GM23338 (cell line): ENCODE results near the gene ZNF143. TPM values are rescaled to one million over a fixed set of nuclear protein-coding genes. Genes with fewer than 3 reads are reported as not detected.

Source experiments
- ATAC-seq: fragments of 200-7000 bp; cut with Tn5 transposase; 3 replicates; pipeline ENCODE4 v1.9.1; 2020
- DNase-seq: peaks from one replicate; pipeline ENCODE4 v3.0.0-alpha.2; 2015; ENCODE audit warnings: low spot score
- H2AFZ ChIP-seq: fragments of 200-600 bp; sonication (generic); 2 replicates; pipeline ENCODE4 v1.8.0; 2016; ENCODE audit warnings: antibody characterized with exemption, mild to moderate bottlenecking, moderate library complexity
- H3F3A ChIP-seq: fragments of 200-600 bp; sonication (generic); replicated peaks from 2 replicates; pipeline ENCODE4 v1.8.0; 2017; ENCODE audit warnings: antibody characterized with exemption, mixed run types, low read depth
- H3K27ac ChIP-seq: fragments of 200-600 bp; sonication (generic); 2 replicates; pipeline ENCODE4 v1.6.1; 2016; ENCODE audit warnings: low read depth
- H3K27me3 ChIP-seq: fragments of 200-600 bp; sonication (generic); 2 replicates; pipeline ENCODE4 v1.8.0; 2016; ENCODE audit warnings: mild to moderate bottlenecking, mixed run types, moderate library complexity; ENCODE audit not compliant: insufficient read depth
- H3K36me3 ChIP-seq: fragments of 200-600 bp; sonication (generic); 2 replicates; pipeline ENCODE4 v1.8.0; 2016; ENCODE audit warnings: mild to moderate bottlenecking; ENCODE audit not compliant: insufficient read depth
- H3K4me1 ChIP-seq: fragments of 200-600 bp; sonication (generic); 2 replicates; pipeline ENCODE4 v1.8.0; 2016; ENCODE audit warnings: mild to moderate bottlenecking, moderate library complexity; ENCODE audit not compliant: insufficient read depth
- H3K4me2 ChIP-seq: fragments of 200-600 bp; sonication (generic); 2 replicates; pipeline ENCODE4 v1.7.1; 2017; ENCODE audit warnings: mixed run types
- H3K4me3 ChIP-seq: fragments of 200-600 bp; sonication (generic); 2 replicates; pipeline ENCODE4 v1.6.1; 2016; ENCODE audit warnings: mixed run types
- H3K79me2 ChIP-seq: fragments of 200-600 bp; sonication (generic); replicated peaks from 2 replicates; pipeline ENCODE4 v1.8.0; 2017; ENCODE audit warnings: mild to moderate bottlenecking; ENCODE audit not compliant: insufficient read depth
- H3K9me2 ChIP-seq: fragments of 200-600 bp; sonication (generic); 2 replicates; pipeline ENCODE4 v1.8.0; 2017; ENCODE audit not compliant: insufficient read depth
- H4K20me1 ChIP-seq: fragments of 200-600 bp; sonication (generic); replicated peaks from 2 replicates; pipeline ENCODE4 v1.8.0; 2017; ENCODE audit warnings: mild to moderate bottlenecking; ENCODE audit not compliant: insufficient read depth
- H3K27ac Mint-ChIP-seq: 2 replicates; pipeline ENCODE4 v1.8.0; 2020; ENCODE audit warnings: inconsistent platforms, mild to moderate bottlenecking, moderate library complexity, mixed read lengths
- H3K27me3 Mint-ChIP-seq: 3 replicates; pipeline ENCODE4 v1.8.0; 2022; ENCODE audit warnings: low read depth, mild to moderate bottlenecking, moderate library complexity, mixed read lengths, inconsistent platforms; ENCODE audit not compliant: insufficient read depth, poor library complexity
- H3K36me3 Mint-ChIP-seq: 3 replicates; pipeline ENCODE4 v1.8.0; 2021; ENCODE audit warnings: low read depth, mild to moderate bottlenecking, inconsistent platforms, moderate library complexity, mixed read lengths
- H3K4me1 Mint-ChIP-seq: 3 replicates; pipeline ENCODE4 v1.8.0; 2020; ENCODE audit warnings: mild to moderate bottlenecking, inconsistent platforms, mixed read lengths
- H3K4me3 Mint-ChIP-seq: 3 replicates; pipeline ENCODE4 v1.8.0; 2021; ENCODE audit warnings: moderate library complexity, mild to moderate bottlenecking, inconsistent platforms, mixed read lengths
- H3K9me3 Mint-ChIP-seq: 3 replicates; pipeline ENCODE4 v1.8.0; 2020; ENCODE audit warnings: moderate library complexity, mild to moderate bottlenecking, inconsistent platforms, mixed read lengths
- CREB1 ChIP-seq: fragments of 250-450 bp; sonication (Bioruptor Pico); IDR thresholded peaks from 2 replicates; pipeline ENCODE4 v1.5.0; 2020; ENCODE audit warnings: low read depth, mild to moderate bottlenecking, moderate library complexity
- EZH2 ChIP-seq: fragments of 200-600 bp; sonication (generic); IDR thresholded peaks from one replicate; pipeline ENCODE4 v1.8.0; 2017; ENCODE audit warnings: antibody characterized with exemption, mild to moderate bottlenecking, low read depth; ENCODE audit not compliant: unreplicated experiment
- EZH2phosphoT487 ChIP-seq: fragments of 200-600 bp; sonication (generic); IDR thresholded peaks from one replicate; pipeline ENCODE4 v1.8.1; 2018; ENCODE audit warnings: antibody characterized with exemption; ENCODE audit not compliant: unreplicated experiment
- JUNB ChIP-seq: IDR thresholded peaks from one replicate; pipeline ENCODE4 v1.6.1; 2016; ENCODE audit warnings: antibody characterized with exemption; ENCODE audit not compliant: unreplicated experiment
- NANOG ChIP-seq: IDR thresholded peaks from 2 replicates; pipeline ENCODE4 v1.6.1; 2016; ENCODE audit warnings: antibody characterized with exemption, borderline replicate concordance
- POLR2AphosphoS5 ChIP-seq: IDR thresholded peaks from 2 replicates; pipeline ENCODE4 v1.6.1; 2016; ENCODE audit warnings: antibody characterized with exemption, low read depth
- ZNF114 ChIP-seq: fragments of 250-450 bp; sonication (Bioruptor Pico); IDR thresholded peaks from 2 replicates; pipeline ENCODE4 v1.5.0; 2020; ENCODE audit warnings: mild to moderate bottlenecking, moderate library complexity
- ZNF331 ChIP-seq: fragments of 250-450 bp; sonication (Bioruptor Pico); IDR thresholded peaks from 2 replicates; pipeline ENCODE4 v1.5.0; 2020; ENCODE audit warnings: low read depth, mild to moderate bottlenecking, moderate library complexity
- ZNF462 ChIP-seq: fragments of 250-450 bp; sonication (Bioruptor Pico); IDR thresholded peaks from 2 replicates; pipeline ENCODE4 v1.5.0; 2020; ENCODE audit warnings: mild to moderate bottlenecking, moderate library complexity
- polyA plus RNA-seq: library from polyadenylated mRNA; unstranded; fragments of >200 nt; fragmentation: Nextera tagmentation; extraction: Ambion mirVana; gene quantifications from 2 replicates; pipeline ENCODE4 v1.2.1, GENCODE V29; 2016
- total RNA-seq: library from RNA; depleted of rRNA; stranded (reverse); fragments of >200 nt; shearing (Covaris generic); gene quantifications from 2 replicates; pipeline ENCODE4 v1.2.3, GENCODE V29; 2014
- TF ChIP-seq, protein P1 (sequence below): IDR thresholded peaks from 2 replicates; pipeline ENCODE4 v1.6.1; 2016; ENCODE audit warnings: antibody characterized with exemption

ZNF143 gene
- total and polyA plus RNA-seq, 2 experiments from 2014 or later: 33.5 to 44.2 TPM

GRCh38 chr11:9527481-9528135 is 66.8 kb downstream of the ZNF143 start:
- no peaks in the 10 kb centered on the region for H4K20me1 ChIP-seq

More at GRCh38 chr11:9527481-9528135, 66.8 kb downstream of the ZNF143 start:
- H3K4me1 Mint-ChIP-seq: peaks cover 22% of the 10 kb centered on the region
- H3K36me3 Mint-ChIP-seq: peaks cover 25% of the 10 kb centered on the region
- Histone ChIP-seq H3K4me1 (peaks cover 13% of the 10 kb centered on the region; the same call in 1 of the 2 replicates), H3F3A (peaks cover 15% of the 10 kb centered on the region; the same call in 1 of the 2 replicates), H3K79me2 (no peaks in the 10 kb centered on the region), H3K4me2 (no peak overlapping the region), H3K4me3 (no peak overlapping the region), H2AFZ (no peak overlapping the region), H3K36me3 (peaks cover 10% of the 10 kb centered on the region), H3K9me2 (no peaks in the 10 kb centered on the region), H3K27ac (peak overlapping the region; percentile 32; the same call in 1 of the 2 replicates), H3K27me3 (no peaks in the 10 kb centered on the region)
- no peak for DNase-seq
- ATAC-seq: no peak
- H3K27ac Mint-ChIP-seq: no peak overlapping the region; the same call in 1 of the 2 replicates
- H3K27me3 Mint-ChIP-seq: peaks cover 3% of the 10 kb centered on the region
- no peak for TF ChIP-seq JUNB
- no peak for TF ChIP-seq ZNF114 (CRISPR knock-in tag)
- no peak for TF ChIP-seq NANOG
- no peak for TF ChIP-seq ZNF331 (CRISPR knock-in tag)
- TF ChIP-seq EZH2: no peak
- TF ChIP-seq ZNF462: no peak
- no peak for TF ChIP-seq EZH2phosphoT487
- no peak for TF ChIP-seq CREB1 (CRISPR knock-in tag)
- TF ChIP-seq, protein P1, sequence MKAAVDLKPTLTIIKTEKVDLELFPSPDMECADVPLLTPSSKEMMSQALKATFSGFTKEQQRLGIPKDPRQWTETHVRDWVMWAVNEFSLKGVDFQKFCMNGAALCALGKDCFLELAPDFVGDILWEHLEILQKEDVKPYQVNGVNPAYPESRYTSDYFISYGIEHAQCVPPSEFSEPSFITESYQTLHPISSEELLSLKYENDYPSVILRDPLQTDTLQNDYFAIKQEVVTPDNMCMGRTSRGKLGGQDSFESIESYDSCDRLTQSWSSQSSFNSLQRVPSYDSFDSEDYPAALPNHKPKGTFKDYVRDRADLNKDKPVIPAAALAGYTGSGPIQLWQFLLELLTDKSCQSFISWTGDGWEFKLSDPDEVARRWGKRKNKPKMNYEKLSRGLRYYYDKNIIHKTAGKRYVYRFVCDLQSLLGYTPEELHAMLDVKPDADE: no peak
- TF ChIP-seq POLR2AphosphoS5: no peak
- no peaks in the 10 kb centered on the region for H3K9me3 Mint-ChIP-seq
- no peak overlapping the region for H3K4me3 Mint-ChIP-seq
